ENCODE results near the gene TNC. TPM values are rescaled to one million over a fixed set of nuclear protein-coding genes. Genes with fewer than 3 reads are reported as not detected.

TNC gene
- total and polyA plus RNA-seq, 2 of the 4 experiments (the other 2 are of a cell fraction): 192 to 253 TPM

DNA sequence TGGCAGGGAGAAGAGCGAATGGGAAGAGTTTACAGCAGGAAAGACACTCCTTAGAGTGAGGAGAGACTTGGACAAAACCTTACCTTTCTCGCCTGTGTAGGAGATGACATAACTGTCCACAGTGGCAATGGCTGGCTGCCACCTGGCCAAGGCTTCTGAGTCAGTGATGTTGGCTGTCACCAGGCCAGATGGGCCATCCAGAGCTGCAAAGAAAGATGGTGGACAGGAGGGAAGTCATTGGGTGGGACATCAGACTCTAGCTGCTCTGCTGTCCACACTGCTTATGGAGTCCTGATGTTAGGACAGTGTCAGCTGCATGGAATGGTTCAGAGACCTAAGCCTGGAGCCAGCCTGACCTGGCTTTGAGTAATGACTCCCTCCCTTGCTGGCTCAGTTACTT, 79.8 kb downstream of the TNC start:
- no peak; the same call in 1 of the 2 replicates for ATAC-seq (ENCODE audit: low read depth)
- no peaks in the 10 kb centered on the region for H4K20me1 ChIP-seq (ENCODE audit: insufficient read depth, low read length)
- no peak overlapping the region for H3K4me3 ChIP-seq (ENCODE audit: insufficient read depth, low read depth, low read length)
- no CpG with 5 or more reads among the region's 2 CpGs for WGBS, 2 experiments (ENCODE audit: extremely low coverage in 2 of 2, insufficient read length in 1 of 2)
- peak overlapping the region; percentile 17; the same call in 1 of the 2 replicates for H3K27ac ChIP-seq (ENCODE audit: insufficient read depth, low read length)
- POLR2A ChIA-PET (ENCODE audit: unreplicated experiment): no interaction called here
- no peak overlapping the region for H4K8ac ChIP-seq (ENCODE audit: low read depth in 2 of 2, low read length in 2 of 2)
- no peak for DNase-seq
- CTCF ChIA-PET: no interaction called here
- H2AFZ ChIP-seq (replicated peaks; ENCODE audit: low read length, poor library complexity): no peak overlapping the region
- peak overlapping the region; percentile 63 for H2AK9ac ChIP-seq (replicated peaks; ENCODE audit: low read depth, low read length, poor library complexity)
- no peak overlapping the region; the same call in 1 of the 2 replicates for H4K5ac ChIP-seq (ENCODE audit: low read depth, low read length)
- peaks cover 53% of the 10 kb centered on the region for H3K36me3 ChIP-seq (ENCODE audit: control insufficient read depth, insufficient read depth, low read length)
- dilution Hi-C loops (cut with HindIII; ENCODE audit: low sequenced_read_pairs, unreplicated experiment): no loop called here
- H2BK5ac ChIP-seq (ENCODE audit: low read depth, low read length, poor library complexity, severe bottlenecking): no peak overlapping the region
- no peak overlapping the region for H3K56ac ChIP-seq (ENCODE audit: extremely low read depth, insufficient read depth, low read length)
- no peaks in the 10 kb centered on the region for H3K79me1 ChIP-seq (ENCODE audit: low read depth in 1 of 2, low read length in 2 of 2)
- H3K9me1 ChIP-seq (ENCODE audit: insufficient read depth, low read length): peaks cover 23% of the 10 kb centered on the region
- peak overlapping the region; percentile 58; the same call in 1 of the 2 replicates for H3K4ac ChIP-seq (ENCODE audit: low read depth, low read length)
- H3K27me3 ChIP-seq (ENCODE audit: control insufficient read depth, insufficient read depth, low read length): no peaks in the 10 kb centered on the region
- peak overlapping the region; percentile 69; the same call in 1 of the 2 replicates for H3K18ac ChIP-seq (ENCODE audit: low read depth, low read length)
- no peak overlapping the region for H2BK120ac ChIP-seq (ENCODE audit: low read depth, low read length)
- no peaks in the 10 kb centered on the region for H3K9me3 ChIP-seq (ENCODE audit: control insufficient read depth, insufficient read depth, low read length)
- BruUV-seq (replicated peaks): no TSS peak
- TF ChIP-seq RAD21 (IDR thresholded peaks at IDR 0.05; ENCODE audit: low read length) (no peak), CHD1 (IDR thresholded peaks at IDR 0.05; ENCODE audit: low read depth, low read length) (no peak), MAZ (IDR thresholded peaks at IDR 0.05; ENCODE audit: borderline replicate concordance, low read depth, low read length) (no peak), FOS (IDR thresholded peaks at IDR 0.05; ENCODE audit: low read depth, low read length) (no peak), RCOR1 (IDR thresholded peaks at IDR 0.05; ENCODE audit: insufficient replicate concordance, low read length) (no peak), SMC3 (IDR thresholded peaks at IDR 0.05; ENCODE audit: low read depth, low read length) (no peak), POLR2A (IDR thresholded peaks at IDR 0.05; ENCODE audit: low read depth, low read length) (no peak), BHLHE40 (IDR thresholded peaks at IDR 0.05; ENCODE audit: low read depth, low read length) (no peak), NFE2L2 (IDR thresholded peaks at IDR 0.05; ENCODE audit: low read depth, low read length) (no peak), CEBPB (IDR thresholded peaks at IDR 0.05; ENCODE audit: low read depth, low read length) (no peak), MXI1 (IDR thresholded peaks at IDR 0.05; ENCODE audit: borderline replicate concordance, low read depth, low read length) (no peak), MAFK (IDR thresholded peaks at IDR 0.05; ENCODE audit: low read depth, low read length) (no peak), RFX5 (IDR thresholded peaks at IDR 0.05; ENCODE audit: low read depth, low read length) (no peak)
- TF ChIP-seq, protein P1, sequence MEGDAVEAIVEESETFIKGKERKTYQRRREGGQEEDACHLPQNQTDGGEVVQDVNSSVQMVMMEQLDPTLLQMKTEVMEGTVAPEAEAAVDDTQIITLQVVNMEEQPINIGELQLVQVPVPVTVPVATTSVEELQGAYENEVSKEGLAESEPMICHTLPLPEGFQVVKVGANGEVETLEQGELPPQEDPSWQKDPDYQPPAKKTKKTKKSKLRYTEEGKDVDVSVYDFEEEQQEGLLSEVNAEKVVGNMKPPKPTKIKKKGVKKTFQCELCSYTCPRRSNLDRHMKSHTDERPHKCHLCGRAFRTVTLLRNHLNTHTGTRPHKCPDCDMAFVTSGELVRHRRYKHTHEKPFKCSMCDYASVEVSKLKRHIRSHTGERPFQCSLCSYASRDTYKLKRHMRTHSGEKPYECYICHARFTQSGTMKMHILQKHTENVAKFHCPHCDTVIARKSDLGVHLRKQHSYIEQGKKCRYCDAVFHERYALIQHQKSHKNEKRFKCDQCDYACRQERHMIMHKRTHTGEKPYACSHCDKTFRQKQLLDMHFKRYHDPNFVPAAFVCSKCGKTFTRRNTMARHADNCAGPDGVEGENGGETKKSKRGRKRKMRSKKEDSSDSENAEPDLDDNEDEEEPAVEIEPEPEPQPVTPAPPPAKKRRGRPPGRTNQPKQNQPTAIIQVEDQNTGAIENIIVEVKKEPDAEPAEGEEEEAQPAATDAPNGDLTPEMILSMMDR (conservative IDR thresholded peaks at IDR 0.05; ENCODE audit: low read depth, low read length): no peak
- TF ChIP-seq, protein P2, sequence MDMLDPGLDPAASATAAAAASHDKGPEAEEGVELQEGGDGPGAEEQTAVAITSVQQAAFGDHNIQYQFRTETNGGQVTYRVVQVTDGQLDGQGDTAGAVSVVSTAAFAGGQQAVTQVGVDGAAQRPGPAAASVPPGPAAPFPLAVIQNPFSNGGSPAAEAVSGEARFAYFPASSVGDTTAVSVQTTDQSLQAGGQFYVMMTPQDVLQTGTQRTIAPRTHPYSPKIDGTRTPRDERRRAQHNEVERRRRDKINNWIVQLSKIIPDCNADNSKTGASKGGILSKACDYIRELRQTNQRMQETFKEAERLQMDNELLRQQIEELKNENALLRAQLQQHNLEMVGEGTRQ (IDR thresholded peaks at IDR 0.05; ENCODE audit: low read depth, low read length): no peak
- TF ChIP-seq, protein P3, sequence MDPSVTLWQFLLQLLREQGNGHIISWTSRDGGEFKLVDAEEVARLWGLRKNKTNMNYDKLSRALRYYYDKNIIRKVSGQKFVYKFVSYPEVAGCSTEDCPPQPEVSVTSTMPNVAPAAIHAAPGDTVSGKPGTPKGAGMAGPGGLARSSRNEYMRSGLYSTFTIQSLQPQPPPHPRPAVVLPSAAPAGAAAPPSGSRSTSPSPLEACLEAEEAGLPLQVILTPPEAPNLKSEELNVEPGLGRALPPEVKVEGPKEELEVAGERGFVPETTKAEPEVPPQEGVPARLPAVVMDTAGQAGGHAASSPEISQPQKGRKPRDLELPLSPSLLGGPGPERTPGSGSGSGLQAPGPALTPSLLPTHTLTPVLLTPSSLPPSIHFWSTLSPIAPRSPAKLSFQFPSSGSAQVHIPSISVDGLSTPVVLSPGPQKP (IDR thresholded peaks at IDR 0.05; ENCODE audit: borderline replicate concordance, low read depth, low read length): no peak
- 0 out of 2 replicates have a peak overlapping the region, but pooled peaks have one; percentile 11 for H4K91ac ChIP-seq (ENCODE audit: insufficient read depth, low read depth, low read length)
- peaks cover 14% of the 10 kb centered on the region for H3K4me1 ChIP-seq (ENCODE audit: control insufficient read depth, insufficient read depth, low read length)
- no peak overlapping the region for H3K9ac ChIP-seq (ENCODE audit: low read depth, low read length)
- H3K14ac ChIP-seq (replicated peaks; ENCODE audit: low read depth, low read length): no peak overlapping the region
- 0 out of 2 replicates have a peak overlapping the region, but pooled peaks have one; percentile 29 for H3K23ac ChIP-seq (ENCODE audit: low read depth, low read length)
- H3K4me2 ChIP-seq (ENCODE audit: low read depth, low read length): no peak overlapping the region
- in situ Hi-C loops (cut with MboI; ENCODE audit: low sequenced_read_pairs): no loop called here
- no peak overlapping the region; the same call in 1 of the 2 replicates for H2AK5ac ChIP-seq (ENCODE audit: low read depth, low read length)
- no peak overlapping the region for H2BK20ac ChIP-seq (ENCODE audit: low read depth, low read length)
- H2BK15ac ChIP-seq (ENCODE audit: low read depth, low read length): no peak overlapping the region
- intact Hi-C loops (cut with micrococcal nuclease): loop anchor here (5.0 kb wide), 1 partner anchor 169 kb away; no protein-coding TSS in a partner anchor

Data from IMR-90 (cell line).